NCI-H1694 treated with DMSO at 0.1 percent for 48 hours (cell line): Measurements from ENCODE around the gene MUSK.
"Not testable (repeated sequence)": the region's sequence is repeated elsewhere in the genome, so short reads cannot be mapped to it uniquely, and the experiment has no call there.

ENCODE experiments used
- DNase-seq: peaks from one replicate; lab custom pipeline; 2025; lab: John Stamatoyannopoulos, UW

Gene MUSK

DNA sequence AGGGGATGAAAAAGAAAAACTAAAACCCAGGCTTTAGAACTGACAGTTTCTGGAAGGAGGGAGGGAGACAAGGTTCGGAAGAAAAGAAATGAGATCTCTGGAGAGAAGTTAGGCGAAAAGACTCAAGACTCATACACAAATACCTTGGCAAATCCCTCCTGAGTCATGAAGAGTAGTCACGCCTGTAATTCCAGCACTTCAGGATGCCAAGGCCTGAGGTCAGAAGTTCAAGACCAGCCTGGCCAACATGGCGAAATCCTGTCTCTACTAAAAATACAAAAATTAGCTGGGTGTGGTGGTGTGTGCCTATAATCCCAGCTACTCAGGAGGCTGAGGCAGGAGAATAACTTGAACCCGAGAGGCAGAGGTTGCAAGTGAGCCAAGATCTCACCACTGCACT is 27.3 kb downstream of the MUSK start:
- DNase-seq, result not testable (repeated sequence)

DNA sequence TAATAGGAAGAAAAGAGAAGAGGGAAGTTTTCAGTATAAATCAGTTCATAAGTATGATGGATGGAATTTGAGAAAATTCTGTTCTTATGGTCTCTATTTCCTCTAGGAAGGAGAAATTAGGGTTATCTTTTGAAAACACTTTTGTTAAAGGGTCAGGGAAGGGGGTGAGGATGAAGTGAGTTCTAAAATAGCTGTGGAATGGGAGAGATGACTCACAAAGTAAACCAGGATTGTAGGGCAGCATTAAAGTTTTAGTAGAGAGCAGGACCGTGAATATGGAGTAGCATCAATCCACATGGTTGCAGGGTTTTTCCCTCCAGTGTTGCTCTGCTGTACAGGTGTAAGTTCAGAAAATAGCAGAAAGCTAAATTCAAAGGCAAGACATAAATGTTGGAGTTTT is 32.4 kb downstream of the MUSK start:
- DNase-seq, result no peak

DNA sequence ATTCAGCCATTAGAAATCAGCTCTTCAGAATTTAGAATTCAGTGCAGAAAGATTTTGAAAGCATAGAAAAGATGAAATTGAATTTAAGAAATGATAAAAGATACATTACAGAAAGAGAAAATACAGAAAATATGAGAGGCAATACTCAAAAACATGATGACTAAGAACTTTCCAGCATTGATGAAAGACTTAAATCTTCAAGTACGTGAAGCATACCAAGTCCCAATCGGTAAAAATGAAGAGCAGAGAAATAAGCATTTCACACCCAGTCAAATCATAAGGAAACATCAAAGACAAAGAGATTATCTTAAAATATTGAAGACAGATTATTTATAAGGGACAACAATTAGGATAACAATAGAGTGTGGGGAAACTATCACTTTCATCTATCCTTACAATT is 35.1 kb downstream of the MUSK start:
- DNase-seq, result no peak

DNA sequence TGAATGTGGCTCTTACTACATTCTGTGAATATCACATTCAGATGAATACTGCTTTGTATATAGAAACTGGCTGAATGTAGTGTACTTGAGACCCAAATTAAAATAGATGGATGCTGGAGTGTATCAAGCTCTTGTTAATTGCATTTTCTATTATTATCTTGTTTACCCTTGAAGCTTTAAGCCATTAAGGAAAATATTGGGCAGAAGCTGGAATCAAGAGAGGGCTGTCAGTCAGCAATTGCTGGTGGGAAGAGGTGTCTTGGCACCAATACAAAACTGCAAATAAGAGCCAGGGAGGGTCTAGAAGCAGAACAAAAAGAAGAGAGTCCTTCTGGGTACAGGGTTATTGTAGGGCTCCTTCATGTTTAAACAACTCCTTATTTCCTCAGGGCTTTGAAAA is 38.8 kb downstream of the MUSK start:
- no peak for DNase-seq

DNA sequence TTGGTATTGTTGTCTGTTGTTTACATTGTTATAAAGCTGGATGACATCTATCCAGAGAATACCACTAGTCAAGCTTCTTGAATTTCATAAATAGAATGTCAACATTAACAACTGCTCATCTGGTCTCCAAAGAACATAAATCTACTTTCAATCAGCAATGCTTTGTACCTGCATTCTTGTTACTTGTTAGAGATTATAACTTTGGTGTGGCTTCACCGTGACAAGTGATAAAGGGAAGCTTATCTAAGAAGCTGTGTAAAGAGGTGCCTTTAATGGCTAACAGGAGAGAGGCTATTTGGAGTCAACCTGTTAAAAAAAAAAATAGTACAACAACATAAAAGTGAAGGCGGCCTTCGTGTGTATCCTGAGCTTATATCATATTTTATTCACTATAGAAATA is 41.8 kb downstream of the MUSK start:
- no peak for DNase-seq

DNA sequence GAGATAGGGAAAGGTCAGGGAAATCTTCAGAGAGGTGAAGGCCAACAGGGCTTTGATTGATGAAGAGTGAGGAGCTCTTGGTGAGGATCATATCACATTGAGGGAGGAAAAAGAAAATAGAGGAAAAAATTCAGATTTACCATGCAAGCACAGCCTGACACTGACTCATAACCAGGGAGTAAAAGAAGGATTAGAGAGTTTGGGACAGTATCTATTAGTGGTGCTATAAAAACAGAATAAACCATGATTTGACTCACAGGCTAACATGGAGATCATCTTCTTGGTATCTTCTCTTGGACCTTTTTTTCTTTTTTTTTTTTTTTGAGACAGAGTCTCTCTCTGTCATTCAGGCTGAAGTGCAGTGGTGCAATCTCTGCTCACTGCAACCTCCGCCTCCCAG is 44.4 kb downstream of the MUSK start:
- DNase-seq, result no peak

DNA sequence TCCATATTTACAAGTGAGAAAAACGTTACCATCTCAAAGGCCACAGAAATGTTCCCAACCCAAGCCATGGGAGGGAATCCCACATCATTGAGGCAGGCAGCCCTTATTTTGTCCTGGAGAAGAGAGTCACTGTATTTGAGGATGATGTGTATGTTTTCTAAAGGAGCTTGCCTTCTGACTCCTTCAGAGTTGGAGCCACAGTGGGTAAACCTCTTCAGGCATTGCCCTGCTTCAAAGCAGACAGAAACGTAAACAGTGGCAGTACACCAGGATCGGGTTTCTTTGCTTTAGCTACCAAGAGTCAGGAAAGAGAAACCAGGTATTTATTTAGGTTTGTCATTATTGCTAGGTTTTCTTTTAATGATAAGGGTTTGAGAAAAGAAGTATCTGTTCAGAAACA is 45.7 kb downstream of the MUSK start:
- no peak for DNase-seq

DNA sequence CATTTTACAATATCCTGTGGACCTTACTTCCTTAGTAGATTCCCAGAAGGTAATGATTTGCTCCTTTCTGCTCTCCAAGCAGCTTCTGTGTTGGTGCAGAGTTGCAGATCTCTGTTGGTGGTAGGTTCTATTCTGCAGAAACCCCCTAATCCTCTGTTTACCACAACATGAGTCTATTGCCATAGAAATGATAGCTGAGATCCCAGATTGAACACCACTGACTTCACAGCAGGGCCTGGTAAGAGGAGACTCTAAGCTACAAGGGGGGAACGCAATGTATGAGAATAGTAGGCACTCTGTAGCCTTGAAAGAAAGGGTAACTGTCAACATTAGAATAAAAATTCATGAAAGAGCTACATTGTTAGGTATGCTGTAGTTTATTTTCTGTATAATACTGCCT is 59.5 kb downstream of the MUSK start:
- no peak for DNase-seq

DNA sequence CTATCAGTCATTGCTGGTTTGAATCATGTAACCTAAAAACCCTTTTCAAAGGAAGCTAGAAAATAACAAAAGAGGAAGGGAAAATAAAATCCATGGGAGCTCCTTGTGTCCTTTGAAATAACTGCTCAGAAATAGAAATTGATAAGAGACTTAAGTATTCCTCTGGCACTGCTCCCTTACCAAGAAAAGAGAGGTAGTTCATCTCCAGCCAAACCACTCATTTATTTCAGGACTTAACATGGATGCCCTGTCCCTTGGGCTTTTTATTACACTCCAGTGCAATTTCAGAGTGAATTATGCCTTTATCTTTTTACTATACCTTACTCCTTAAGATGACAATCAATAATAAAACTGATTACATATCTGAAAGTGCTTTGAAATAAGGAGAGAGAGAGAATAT is 61.0 kb downstream of the MUSK start:
- DNase-seq, result no peak

DNA sequence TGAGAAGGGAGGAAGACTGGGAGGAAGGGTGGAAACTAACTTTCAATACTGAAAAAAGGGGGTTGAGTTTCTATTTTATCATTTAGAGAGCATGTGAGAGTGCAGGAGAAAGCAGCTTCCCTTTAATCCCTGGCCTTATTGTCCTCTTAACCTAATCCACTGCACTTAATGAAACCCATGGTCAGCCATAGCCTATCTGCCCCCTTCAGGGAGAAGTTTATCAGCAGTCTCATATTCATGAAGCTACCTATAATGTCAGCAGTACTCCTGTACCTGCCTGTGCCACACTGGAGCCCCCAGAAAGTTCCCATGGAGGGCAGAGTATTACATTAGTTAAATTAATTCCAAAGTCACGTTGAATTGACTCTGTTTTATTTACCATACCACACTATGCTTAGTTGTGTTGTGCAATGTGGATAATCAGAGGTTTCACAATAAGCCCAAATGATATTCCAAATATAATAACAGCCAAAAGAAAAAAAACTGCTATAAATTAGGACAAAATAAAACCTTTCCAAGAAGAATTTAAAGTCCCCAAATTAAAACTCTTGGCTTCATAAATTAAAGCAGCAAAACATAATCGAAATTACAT is 62.9 kb downstream of the MUSK start:
- no peak for DNase-seq

DNA sequence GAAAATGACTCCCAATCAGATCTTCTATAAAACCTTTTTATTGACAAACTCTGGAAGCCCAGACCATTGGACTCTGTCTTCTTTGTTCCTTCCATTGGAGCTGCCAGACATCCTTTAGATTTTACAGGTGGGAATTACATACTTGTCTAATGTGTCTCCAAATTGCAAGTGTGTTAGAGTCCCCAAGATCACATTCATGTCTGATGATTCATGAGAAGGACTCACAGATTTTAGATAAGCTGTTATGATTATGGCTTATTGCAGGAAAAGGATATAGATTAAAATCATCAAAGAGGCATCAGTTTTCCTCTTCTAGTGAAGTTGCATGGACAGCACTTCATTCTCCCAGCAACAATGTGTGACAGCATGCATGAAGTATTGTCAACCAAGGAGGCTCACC is 70.4 kb downstream of the MUSK start:
- DNase-seq, result no peak

DNA sequence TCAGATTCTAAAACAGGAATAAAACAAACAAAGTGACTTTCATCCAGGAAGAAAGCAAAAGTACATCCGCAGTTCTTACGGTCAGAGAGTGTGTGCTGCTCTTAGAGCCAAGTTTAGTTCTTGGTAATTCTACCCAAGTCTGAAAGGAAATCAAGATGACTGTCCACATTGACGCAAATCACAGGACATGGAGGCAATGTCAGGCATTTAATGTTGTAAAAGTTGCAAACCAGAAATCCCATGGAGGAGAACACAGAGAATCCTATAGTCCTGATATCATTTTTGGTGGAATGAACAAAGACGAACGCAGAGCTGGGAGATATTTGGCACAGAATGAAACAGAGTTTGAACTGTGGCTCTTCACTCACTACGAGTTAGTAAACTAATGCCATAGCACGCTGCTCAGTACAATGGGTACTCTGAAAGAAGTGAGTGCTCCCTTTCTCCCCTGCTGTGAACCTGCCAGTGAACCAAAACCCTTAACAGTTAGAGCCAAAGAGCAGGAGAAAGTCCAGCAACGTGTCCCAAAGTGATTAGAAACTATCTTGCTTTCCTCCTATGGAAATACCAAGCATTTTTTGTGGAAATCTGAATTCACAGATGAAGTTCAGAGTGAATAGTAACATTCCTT is 74.3 kb downstream of the MUSK start:
- no peak for DNase-seq

DNA sequence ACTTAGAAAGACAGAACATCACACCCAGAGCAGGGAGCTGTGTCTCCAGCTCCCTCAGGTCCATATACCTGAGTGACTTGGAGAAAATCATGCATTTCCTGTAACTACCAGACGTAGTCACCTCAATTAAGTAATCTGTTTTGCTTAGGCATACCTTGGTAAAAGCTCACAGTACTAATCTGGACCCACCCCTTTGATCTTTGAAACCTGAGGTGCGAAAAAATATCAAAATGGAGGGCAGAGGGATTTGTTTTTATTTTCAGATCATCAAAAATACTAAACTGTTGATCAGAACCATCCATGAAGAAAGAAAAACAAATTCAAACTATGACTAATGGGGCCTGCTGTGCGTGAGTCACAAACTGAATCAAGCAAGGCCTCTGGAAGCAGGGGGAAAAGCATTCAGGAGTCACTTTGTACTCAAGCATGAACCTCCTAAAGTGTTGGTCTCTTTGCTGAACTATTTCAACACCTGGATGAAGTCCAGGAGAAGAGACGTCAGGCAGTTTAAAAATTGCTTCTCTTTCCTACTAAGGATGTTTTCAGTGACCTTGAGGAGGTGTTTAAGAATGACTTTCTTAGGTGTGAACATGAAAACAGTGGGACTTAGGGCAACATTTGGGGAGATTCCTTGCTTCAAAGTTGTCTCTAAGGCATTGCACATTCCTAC is 76.3 kb downstream of the MUSK start:
- no peak for DNase-seq

DNA sequence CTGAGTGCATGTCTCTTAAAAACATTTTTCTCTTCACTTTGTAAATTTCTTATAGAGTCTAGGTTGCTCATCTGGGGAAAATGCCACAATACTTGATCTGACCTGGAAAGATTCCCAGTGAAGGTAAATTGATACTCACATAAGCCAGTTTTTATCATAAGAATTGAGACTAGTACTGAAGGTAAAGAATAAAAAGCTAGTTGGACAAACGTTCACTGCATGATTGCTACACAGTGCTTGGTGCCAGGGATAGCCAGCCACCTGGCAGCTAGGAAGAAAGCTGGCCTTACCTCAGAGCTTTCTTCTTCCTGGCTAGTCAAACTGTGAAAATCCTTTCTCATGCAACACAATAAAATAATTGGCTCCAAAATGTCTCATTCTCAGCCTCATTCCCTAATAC is 77.1 kb downstream of the MUSK start:
- no peak for DNase-seq

DNA sequence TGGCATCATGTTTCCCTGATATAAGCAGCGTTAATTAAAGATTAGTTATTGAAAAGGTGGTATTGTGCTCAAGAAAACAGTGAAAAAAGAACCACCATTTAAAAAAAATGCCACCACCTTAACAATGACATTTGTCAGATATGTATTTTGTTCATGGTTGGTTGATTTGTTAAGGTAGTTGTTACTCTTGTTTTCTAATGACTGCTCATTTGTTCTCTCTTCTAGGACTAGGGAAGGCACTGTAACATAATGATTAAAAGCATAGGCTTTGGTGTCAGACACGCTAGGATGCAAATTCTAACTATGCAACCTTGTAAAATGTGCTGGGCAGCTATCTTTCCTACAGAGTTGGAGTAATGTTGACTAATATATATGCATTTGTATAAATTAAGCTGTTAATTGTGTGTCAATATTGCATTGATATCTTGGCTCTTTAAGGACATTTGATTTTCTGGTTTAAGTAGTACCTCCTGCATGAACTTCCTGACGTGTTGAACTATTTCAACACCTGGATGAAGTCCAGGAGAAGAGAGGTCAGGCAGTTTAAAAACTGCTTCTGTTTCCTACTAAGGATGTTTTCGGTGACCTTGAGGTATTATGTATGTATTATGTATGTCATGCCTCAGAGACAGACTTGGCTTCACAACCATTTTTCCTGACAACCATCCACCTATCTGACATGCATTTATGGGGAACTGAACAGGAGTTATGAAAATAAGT is 77.8 kb downstream of the MUSK start:
- no peak for DNase-seq

DNA sequence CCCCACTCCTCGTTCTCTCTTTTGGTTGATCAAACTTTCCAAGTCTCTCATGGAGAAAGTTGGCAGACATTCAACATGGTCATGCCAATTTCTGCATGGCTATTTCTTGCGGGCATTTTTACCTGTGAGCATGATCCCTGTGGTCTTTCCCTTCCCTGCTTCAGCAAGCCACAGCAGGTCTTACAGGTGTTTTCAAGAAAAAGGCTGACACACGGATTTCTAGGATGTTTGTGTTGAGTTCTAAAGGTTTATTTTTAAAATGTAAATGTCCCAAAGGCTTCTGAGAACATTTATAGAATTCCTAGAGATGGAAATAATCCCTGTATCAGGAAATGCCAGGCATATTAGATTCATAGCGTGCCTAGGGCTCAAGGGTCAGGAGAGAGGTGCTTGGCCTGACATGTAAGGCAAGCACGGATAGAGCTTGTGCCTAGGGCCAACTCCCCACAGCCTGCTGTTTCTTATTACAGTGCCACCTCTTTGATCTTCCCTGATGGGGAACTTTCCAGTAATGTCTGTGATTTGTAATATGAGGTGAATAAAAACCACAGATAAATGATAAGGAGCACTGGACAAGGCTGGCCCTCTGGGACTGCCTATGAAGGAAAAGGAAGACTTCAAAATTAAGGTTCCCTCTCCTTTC is 79.8 kb downstream of the MUSK start:
- no peak for DNase-seq

DNA sequence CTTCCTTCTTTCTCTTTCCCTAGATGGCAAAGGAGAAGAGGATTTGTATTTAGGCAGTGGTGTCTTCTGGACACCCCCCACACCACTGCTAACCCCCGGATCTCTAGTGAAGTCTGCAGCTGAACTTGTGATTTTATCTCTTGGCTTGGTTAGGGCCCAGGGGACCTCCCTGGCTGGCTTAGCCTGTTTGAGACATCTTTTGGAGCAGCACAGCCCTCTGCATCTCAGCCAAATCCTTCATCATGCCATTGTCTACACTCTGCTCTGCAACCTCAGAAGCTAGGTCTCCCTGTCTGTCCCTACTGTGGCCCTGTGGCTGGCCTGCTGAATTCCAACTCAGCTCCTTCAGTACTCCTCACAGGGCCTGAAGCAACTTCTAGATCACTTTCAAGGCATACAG is 81.7 kb downstream of the MUSK start:
- no peak for DNase-seq

DNA sequence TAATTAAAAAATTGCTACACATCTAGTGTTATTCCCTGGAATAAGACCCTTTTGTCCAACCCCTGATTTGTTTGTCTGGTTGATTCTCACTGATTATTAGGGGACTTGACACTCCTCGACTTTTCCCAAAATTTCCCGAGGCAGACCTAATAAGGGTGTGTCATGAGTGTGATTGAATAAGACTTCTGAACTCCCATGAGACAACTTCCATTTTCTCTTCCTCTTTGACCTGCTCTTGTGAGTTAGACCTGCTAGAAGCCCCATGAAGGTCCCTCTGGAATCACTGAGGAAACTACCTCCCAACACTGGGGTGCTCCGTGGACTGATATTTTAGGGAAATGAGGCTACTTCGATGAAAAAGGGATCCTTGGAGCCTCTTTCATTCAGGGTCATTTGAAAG is 83.4 kb downstream of the MUSK start:
- DNase-seq, result no peak

DNA sequence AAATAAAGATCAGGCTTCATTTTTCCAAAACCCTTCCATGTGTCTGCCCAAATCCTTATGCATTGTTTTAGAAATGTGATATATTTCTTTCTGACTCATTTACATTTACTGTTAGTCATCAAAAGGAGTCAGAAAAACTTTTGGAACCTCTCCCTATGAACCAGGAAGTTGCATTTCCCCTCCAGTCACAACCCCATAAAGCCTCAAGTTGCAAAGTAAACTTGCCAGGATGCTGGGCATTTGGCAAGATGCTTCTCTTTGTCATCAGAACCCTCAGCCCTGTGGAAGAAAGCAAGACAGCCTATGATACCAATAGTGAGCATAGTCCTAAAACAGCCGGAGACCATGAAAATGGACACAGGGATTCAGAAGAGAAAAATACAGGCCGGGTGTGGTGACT is 84.2 kb downstream of the MUSK start:
- no peak for DNase-seq

DNA sequence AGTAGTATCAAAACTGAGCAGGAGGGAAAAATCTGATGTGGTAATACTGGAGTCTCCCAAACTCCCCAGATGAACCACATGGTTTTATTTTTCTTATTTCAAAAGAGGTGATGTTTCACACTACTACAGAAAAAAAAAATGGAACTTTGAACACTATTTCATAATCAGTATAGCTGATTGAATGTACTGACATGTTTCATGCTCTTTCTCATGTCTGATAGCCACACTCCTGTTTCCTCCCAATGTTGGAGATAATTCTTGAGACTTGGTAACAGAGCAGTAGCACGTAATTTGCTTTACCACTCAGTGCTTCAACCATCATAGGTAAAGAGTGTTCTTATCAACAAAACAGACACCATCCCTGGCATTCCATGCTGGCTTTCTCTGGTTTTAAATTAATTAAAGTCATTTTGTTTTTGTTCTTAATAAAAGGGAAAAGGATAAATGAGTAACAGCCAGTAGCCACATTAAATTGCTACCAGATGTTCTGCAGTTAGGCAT is 85.2 kb downstream of the MUSK start:
- no peak for DNase-seq

DNA sequence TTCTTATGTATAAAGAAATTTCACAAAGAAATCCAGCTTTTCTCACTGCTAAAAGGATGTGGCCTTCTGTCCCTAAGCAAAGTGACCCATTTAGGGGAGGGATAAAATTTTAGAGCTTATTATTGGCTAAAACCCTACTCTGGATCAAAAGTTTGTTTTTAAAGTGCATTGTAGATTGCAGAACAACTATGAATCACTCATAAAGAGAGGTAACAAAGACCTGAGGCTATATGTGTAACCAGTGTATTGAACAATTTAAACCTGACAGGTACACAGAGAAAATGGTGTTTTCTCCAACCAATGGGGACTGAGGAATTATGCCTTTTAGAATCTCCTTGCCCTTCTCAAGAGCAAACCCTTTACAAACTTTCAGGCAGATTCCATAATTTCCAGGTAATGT is 86.6 kb downstream of the MUSK start:
- DNase-seq, result no peak

DNA sequence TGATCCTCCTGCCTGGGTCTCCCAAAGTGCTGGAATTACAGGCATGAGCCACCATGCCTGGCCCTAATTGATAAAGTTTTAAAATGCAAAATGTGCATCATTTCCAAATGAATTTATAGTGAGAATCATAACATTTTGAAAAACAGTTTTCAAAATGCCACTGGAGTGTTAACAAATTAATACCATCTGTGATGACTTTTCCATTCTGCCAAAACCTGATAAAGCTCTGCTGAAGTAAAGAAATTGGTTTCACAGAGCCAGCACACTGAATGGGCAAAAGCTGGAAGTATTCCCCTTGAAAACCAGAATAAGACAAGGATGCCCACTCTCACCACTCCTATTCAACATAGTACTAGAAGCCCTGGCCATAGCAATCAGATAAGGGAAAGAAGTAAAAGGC is 89.6 kb downstream of the MUSK start:
- no peak for DNase-seq

DNA sequence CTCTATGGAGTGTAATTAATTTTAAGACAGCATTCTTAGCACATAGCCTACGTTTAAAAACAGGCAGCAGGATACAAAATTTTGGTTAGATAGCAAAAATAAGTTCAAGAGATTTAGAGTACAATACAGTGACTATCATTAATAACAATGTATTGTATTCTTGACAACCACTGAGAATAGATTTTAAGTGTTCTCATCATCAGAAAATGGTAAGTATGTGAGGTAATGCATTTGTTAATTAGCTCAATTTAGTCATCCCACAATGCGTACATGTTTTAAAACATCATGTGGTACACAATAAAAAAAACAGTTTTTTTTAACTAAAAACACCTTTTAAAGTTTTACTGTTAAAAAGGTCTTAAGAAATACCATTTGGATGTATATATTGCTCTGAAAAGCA is 94.2 kb downstream of the MUSK start:
- no peak for DNase-seq
